IMR-90 (cell line): ENCODE data around the gene ROR2. TPM values are rescaled to one million over a fixed set of nuclear protein-coding genes. Genes with fewer than 3 reads are reported as not detected.

Experiments used
- ATAC-seq: fragments of 200-7000 bp; cut with Tn5 transposase; 2 replicates; pipeline ENCODE4 v1.9.1; 2020; ENCODE audit warnings: low read depth, mild to moderate bottlenecking, moderate library complexity
- BruUV-seq: library from RNA; stranded (reverse); fragments of 400-500 nt; replicated peaks from 2 replicates; lab custom pipeline; 2021; lab: Mats Ljungman, UMichigan
- CTCF ChIA-PET: fragments of 300-600 bp; formaldehyde crosslinking; extraction: SDS; loops from one replicate; lab custom pipeline; 2021; ENCODE audit warnings: antibody characterized with exemption; lab: Yijun Ruan, JAX
- POLR2A ChIA-PET: fragments of 300-600 bp; sonication (Branson Sonifier 250); formaldehyde crosslinking; loops from one replicate; lab custom pipeline; 2022; ENCODE audit warnings: antibody characterized with exemption; ENCODE audit not compliant: unreplicated experiment; lab: Charles Lee
- DNase-seq: peaks from one replicate; pipeline ENCODE4 v3.0.0; 2013
- H2AFZ ChIP-seq: replicated peaks from 2 replicates; pipeline ENCODE3; 2013; ENCODE audit warnings: low read length, mild to moderate bottlenecking; ENCODE audit not compliant: poor library complexity
- H2AK5ac ChIP-seq: 2 replicates; pipeline ENCODE4 v1.6.1; 2013; ENCODE audit warnings: low read depth, low read length, inconsistent platforms
- H2AK9ac ChIP-seq: replicated peaks from 2 replicates; pipeline ENCODE3; 2013; ENCODE audit warnings: mild to moderate bottlenecking, low read depth, low read length, moderate library complexity; ENCODE audit not compliant: poor library complexity
- H2BK120ac ChIP-seq: 2 replicates; pipeline ENCODE4 v1.6.1; 2013; ENCODE audit warnings: low read depth, low read length, inconsistent platforms
- H2BK15ac ChIP-seq: 3 replicates; pipeline ENCODE4 v1.6.1; 2013; ENCODE audit warnings: low read depth, low read length, inconsistent platforms
- H2BK20ac ChIP-seq: 2 replicates; pipeline ENCODE4 v1.6.1; 2013; ENCODE audit warnings: low read depth, mild to moderate bottlenecking, inconsistent platforms, low read length, moderate library complexity
- H2BK5ac ChIP-seq: 2 replicates; pipeline ENCODE4 v1.6.1; 2013; ENCODE audit warnings: mild to moderate bottlenecking, low read depth, low read length, inconsistent platforms; ENCODE audit not compliant: poor library complexity, severe bottlenecking
- H3K14ac ChIP-seq: replicated peaks from 2 replicates; pipeline ENCODE4 v1.6.1; 2013; ENCODE audit warnings: low read depth, low read length, inconsistent platforms
- H3K18ac ChIP-seq: 2 replicates; pipeline ENCODE4 v1.6.1; 2013; ENCODE audit warnings: low read depth, low read length, control low read depth
- H3K23ac ChIP-seq: 2 replicates; pipeline ENCODE4 v1.6.1; 2013; ENCODE audit warnings: low read depth, low read length, inconsistent platforms
- H3K27ac ChIP-seq: 2 replicates; pipeline ENCODE4 v1.5.1; 2013; ENCODE audit warnings: mild to moderate bottlenecking, control low read depth, low read length; ENCODE audit not compliant: insufficient read depth
- H3K27me3 ChIP-seq: 2 replicates; pipeline ENCODE4 v1.6.1; 2013; ENCODE audit warnings: low read length; ENCODE audit not compliant: control insufficient read depth, insufficient read depth
- H3K36me3 ChIP-seq: 2 replicates; pipeline ENCODE4 v1.6.1; 2013; ENCODE audit warnings: low read length, mixed read lengths; ENCODE audit not compliant: control insufficient read depth, insufficient read depth
- H3K4ac ChIP-seq: 2 replicates; pipeline ENCODE4 v1.6.1; 2013; ENCODE audit warnings: low read depth, low read length, inconsistent platforms
- H3K4me1 ChIP-seq: 2 replicates; pipeline ENCODE4 v1.6.1; 2013; ENCODE audit warnings: low read length, mixed read lengths; ENCODE audit not compliant: control insufficient read depth, insufficient read depth
- H3K4me2 ChIP-seq: 2 replicates; pipeline ENCODE4 v1.6.1; 2013; ENCODE audit warnings: low read depth, mild to moderate bottlenecking, control low read depth, low read length, moderate library complexity
- H3K4me3 ChIP-seq: 2 replicates; pipeline ENCODE4 v1.5.1; 2013; ENCODE audit warnings: low read depth, mild to moderate bottlenecking, control low read depth, low read length, moderate library complexity; ENCODE audit not compliant: insufficient read depth
- H3K56ac ChIP-seq: 2 replicates; pipeline ENCODE4 v1.6.1; 2013; ENCODE audit warnings: low read length, inconsistent platforms; ENCODE audit not compliant: insufficient read depth; ENCODE audit errors: extremely low read depth
- H3K79me1 ChIP-seq, 2 experiments: 2 replicates each; pipeline ENCODE4 v1.6.1; 2013; ENCODE audit warnings: low read length in 2 of 2, inconsistent platforms in 1 of 2, low read depth in 1 of 2
- H3K9ac ChIP-seq: 2 replicates; pipeline ENCODE4 v1.6.1; 2013; ENCODE audit warnings: low read depth, low read length, control low read depth
- H3K9me1 ChIP-seq: 2 replicates; pipeline ENCODE4 v1.6.1; 2013; ENCODE audit warnings: low read length, inconsistent platforms; ENCODE audit not compliant: insufficient read depth
- H3K9me3 ChIP-seq: 2 replicates; pipeline ENCODE4 v1.6.1; 2013; ENCODE audit warnings: low read length; ENCODE audit not compliant: control insufficient read depth, insufficient read depth
- H4K20me1 ChIP-seq: 2 replicates; pipeline ENCODE4 v1.6.1; 2013; ENCODE audit warnings: low read length, inconsistent platforms; ENCODE audit not compliant: insufficient read depth
- H4K5ac ChIP-seq: 2 replicates; pipeline ENCODE4 v1.6.1; 2013; ENCODE audit warnings: mild to moderate bottlenecking, low read depth, low read length, control low read depth
- H4K8ac ChIP-seq, 2 experiments: 2 replicates each; pipeline ENCODE4 v1.6.1; 2013; ENCODE audit warnings: low read depth in 2 of 2, low read length in 2 of 2, control low read depth in 1 of 2, inconsistent platforms in 1 of 2
- H4K91ac ChIP-seq: 2 replicates; pipeline ENCODE4 v1.6.1; 2013; ENCODE audit warnings: low read depth, low read length, inconsistent platforms; ENCODE audit not compliant: insufficient read depth
- BHLHE40 ChIP-seq: fragments of 150-350 bp; IDR thresholded peaks from 2 replicates; pipeline ENCODE4 v1.6.1; 2016; ENCODE audit warnings: mild to moderate bottlenecking, low read depth, low read length
- CEBPB ChIP-seq: IDR thresholded peaks from 2 replicates; pipeline ENCODE4 v1.6.1; 2012; ENCODE audit warnings: low read depth, low read length, improper control_type of control experiment
- CHD1 ChIP-seq: IDR thresholded peaks from 2 replicates; pipeline ENCODE4 v1.6.1; 2012; ENCODE audit warnings: low read depth, low read length, improper control_type of control experiment
- CTCF ChIP-seq: conservative IDR thresholded peaks from 2 replicates; pipeline ENCODE4 v1.5.1; 2012; ENCODE audit warnings: mild to moderate bottlenecking, low read depth, low read length, improper control_type of control experiment
- ELK1 ChIP-seq: fragments of 150-350 bp; IDR thresholded peaks from 2 replicates; pipeline ENCODE4 v1.6.1; 2016; ENCODE audit warnings: low read depth, mild to moderate bottlenecking, low read length, moderate library complexity, borderline replicate concordance
- FOS ChIP-seq: fragments of 150-350 bp; IDR thresholded peaks from 2 replicates; pipeline ENCODE4 v1.6.1; 2016; ENCODE audit warnings: low read depth, low read length
- MAFK ChIP-seq: IDR thresholded peaks from 2 replicates; pipeline ENCODE4 v1.6.1; 2012; ENCODE audit warnings: low read depth, low read length, improper control_type of control experiment
- MAZ ChIP-seq: IDR thresholded peaks from 2 replicates; pipeline ENCODE4 v1.6.1; 2012; ENCODE audit warnings: low read depth, mild to moderate bottlenecking, low read length, improper control_type of control experiment, moderate library complexity, borderline replicate concordance
- MXI1 ChIP-seq: IDR thresholded peaks from 2 replicates; pipeline ENCODE4 v1.6.1; 2012; ENCODE audit warnings: low read depth, mild to moderate bottlenecking, low read length, moderate library complexity, borderline replicate concordance
- NFE2L2 ChIP-seq: fragments of 150-350 bp; IDR thresholded peaks from 2 replicates; pipeline ENCODE4 v1.6.1; 2016; ENCODE audit warnings: low read depth, mild to moderate bottlenecking, low read length
- POLR2A ChIP-seq: IDR thresholded peaks from 2 replicates; pipeline ENCODE4 v1.6.1; 2012; ENCODE audit warnings: mild to moderate bottlenecking, low read depth, low read length
- RAD21 ChIP-seq: IDR thresholded peaks from 2 replicates; pipeline ENCODE4 v1.6.1; 2012; ENCODE audit warnings: low read length, improper control_type of control experiment
- RCOR1 ChIP-seq: IDR thresholded peaks from 2 replicates; pipeline ENCODE4 v1.6.1; 2012; ENCODE audit warnings: mild to moderate bottlenecking, low read length, improper control_type of control experiment; ENCODE audit not compliant: insufficient replicate concordance
- RFX5 ChIP-seq: IDR thresholded peaks from 2 replicates; pipeline ENCODE4 v1.8.0; 2012; ENCODE audit warnings: low read depth, mild to moderate bottlenecking, low read length, moderate library complexity
- SMC3 ChIP-seq: fragments of 150-350 bp; IDR thresholded peaks from 2 replicates; pipeline ENCODE4 v1.6.1; 2016; ENCODE audit warnings: low read depth, mild to moderate bottlenecking, antibody characterized with exemption, low read length, moderate library complexity
- WGBS, 2 experiments: methylation state at CpG; one replicate each; pipeline versions ENCODE4 v1.1.5 to v1.1.7; 2013; ENCODE audit warnings: missing lambda C conversion rate in 2 of 2; ENCODE audit not compliant: insufficient read length in 1 of 2; ENCODE audit errors: extremely low coverage in 2 of 2; 5-methylcytosine and 5-hydroxymethylcytosine counted together
- dilution Hi-C: fragments of 300-500 bp; cut with HindIII; formaldehyde crosslinking; loops from one replicate; pipeline ENCODE4 v1.14.3; 2018; ENCODE audit warnings: low sequenced_read_pairs; ENCODE audit not compliant: unreplicated experiment
- in situ Hi-C: fragments of 300-500 bp; cut with MboI; formaldehyde crosslinking; loops from 3 replicates; pipeline ENCODE4 v1.14.3; 2019; ENCODE audit warnings: low sequenced_read_pairs, inconsistent platforms, mixed read lengths
- intact Hi-C: fragments of 100-400 bp; cut with micrococcal nuclease; formaldehyde crosslinking; loops from 2 replicates; pipeline ENCODE4 v1.10.0; 2022
- polyA plus RNA-seq, 3 experiments: library from polyadenylated mRNA; depleted of rRNA; stranded (reverse); fragments of >200 nt; gene quantifications; 2 replicates each; pipeline ENCODE4 v1.2.3, GENCODE V29; 2012; ENCODE audit warnings: low replicate concordance in 1 of 3
- total RNA-seq: library from RNA; depleted of rRNA; stranded (reverse); fragments of >200 nt; gene quantifications from 2 replicates; pipeline ENCODE4 v1.2.3, GENCODE V29; 2012
- TF ChIP-seq, protein P1 (sequence below): fragments of 150-350 bp; IDR thresholded peaks from 2 replicates; pipeline ENCODE4 v1.6.1; 2017; ENCODE audit warnings: mild to moderate bottlenecking, antibody characterized with exemption, low read length, low read depth

The ROR2 gene
- total and polyA plus RNA-seq, 2 of the 4 experiments (the other 2 are of a cell fraction), result 2.3 to 4.8 TPM

DNA sequence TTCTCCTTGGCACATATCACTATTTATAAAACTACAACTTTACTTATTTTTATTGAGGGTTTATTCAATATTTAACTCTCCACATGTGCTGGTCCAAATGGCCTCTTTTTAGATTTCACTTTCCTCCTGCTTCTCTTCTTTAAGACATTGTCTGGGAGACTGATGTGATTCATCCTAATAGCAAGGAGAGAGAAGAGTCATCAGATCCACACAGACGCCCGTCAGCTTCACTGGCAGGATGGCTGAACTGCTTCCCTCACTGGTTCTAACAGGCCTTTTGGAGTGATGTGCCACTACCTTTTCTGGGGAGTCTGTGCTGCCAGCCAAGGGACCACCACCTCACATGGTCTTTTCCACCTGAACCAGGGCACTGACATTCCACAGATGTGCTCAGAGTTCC is 16.5 kb upstream of the ROR2 start:
- Histone ChIP-seq H3K9ac (no peak overlapping the region), H3K14ac (0 out of 2 replicates have a peak overlapping the region, but pooled peaks have one; percentile 6), H2BK15ac (no peak overlapping the region), H2AFZ (peak overlapping the region; percentile 57), H3K9me3 (peaks cover 6% of the 10 kb centered on the region), H3K4me2 (no peak overlapping the region), H4K8ac (no peak overlapping the region), H2BK120ac (no peak overlapping the region), H4K91ac (no peak overlapping the region), H3K18ac (no peak overlapping the region), H3K4ac (no peak overlapping the region), H3K79me1 (no peaks in the 10 kb centered on the region; a peak in 1 of 4 replicates), H2BK5ac (no peak overlapping the region), H3K4me1 (no peaks in the 10 kb centered on the region), H3K27ac (no peak overlapping the region), H3K23ac (no peak overlapping the region), H3K36me3 (no peaks in the 10 kb centered on the region), H4K20me1 (no peaks in the 10 kb centered on the region), H3K9me1 (no peaks in the 10 kb centered on the region), H3K4me3 (no peak overlapping the region), H3K27me3 (no peaks in the 10 kb centered on the region), H3K56ac (no peak overlapping the region), H2BK20ac (no peak overlapping the region), H2AK9ac (peak overlapping the region; percentile 48), H4K5ac (no peak overlapping the region), H2AK5ac (no peak overlapping the region)
- intact Hi-C loops (no loop called here), in situ Hi-C loops (no loop called here), dilution Hi-C loops (no loop called here)
- DNase-seq (peak; percentile 66), ATAC-seq (peak; percentile 66)
- ChIA-PET POLR2A (no interaction called here), CTCF (no interaction called here)
- WGBS, 2 experiments, result no CpG with 5 or more reads among the region's 2 CpGs
- no peak for TF ChIP-seq CHD1
- TF ChIP-seq, protein P1, sequence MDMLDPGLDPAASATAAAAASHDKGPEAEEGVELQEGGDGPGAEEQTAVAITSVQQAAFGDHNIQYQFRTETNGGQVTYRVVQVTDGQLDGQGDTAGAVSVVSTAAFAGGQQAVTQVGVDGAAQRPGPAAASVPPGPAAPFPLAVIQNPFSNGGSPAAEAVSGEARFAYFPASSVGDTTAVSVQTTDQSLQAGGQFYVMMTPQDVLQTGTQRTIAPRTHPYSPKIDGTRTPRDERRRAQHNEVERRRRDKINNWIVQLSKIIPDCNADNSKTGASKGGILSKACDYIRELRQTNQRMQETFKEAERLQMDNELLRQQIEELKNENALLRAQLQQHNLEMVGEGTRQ, result no peak
- no peak for TF ChIP-seq ELK1
- no peak for TF ChIP-seq SMC3
- no peak for TF ChIP-seq NFE2L2
- no peak for TF ChIP-seq MXI1
- TF ChIP-seq POLR2A, result no peak
- TF ChIP-seq CTCF, result no peak
- TF ChIP-seq CEBPB, result no peak
- TF ChIP-seq BHLHE40, result no peak
- TF ChIP-seq FOS, result no peak
- TF ChIP-seq MAZ, result no peak
- no peak for TF ChIP-seq RAD21
- TF ChIP-seq RFX5, result no peak
- no peak for TF ChIP-seq MAFK
- no peak for TF ChIP-seq RCOR1
- no TSS peak for BruUV-seq
